ENCODE results near the gene LILRB2. TPM values are rescaled to one million over a fixed set of nuclear protein-coding genes. Genes with fewer than 3 reads are reported as not detected.

Gene LILRB2
- total RNA-seq, 5 donors from 2014 or later (not counting 1 experiment from before 2014, with no cell fraction given), result 0.46 to 0.53 TPM; not detected in 3

DNA sequence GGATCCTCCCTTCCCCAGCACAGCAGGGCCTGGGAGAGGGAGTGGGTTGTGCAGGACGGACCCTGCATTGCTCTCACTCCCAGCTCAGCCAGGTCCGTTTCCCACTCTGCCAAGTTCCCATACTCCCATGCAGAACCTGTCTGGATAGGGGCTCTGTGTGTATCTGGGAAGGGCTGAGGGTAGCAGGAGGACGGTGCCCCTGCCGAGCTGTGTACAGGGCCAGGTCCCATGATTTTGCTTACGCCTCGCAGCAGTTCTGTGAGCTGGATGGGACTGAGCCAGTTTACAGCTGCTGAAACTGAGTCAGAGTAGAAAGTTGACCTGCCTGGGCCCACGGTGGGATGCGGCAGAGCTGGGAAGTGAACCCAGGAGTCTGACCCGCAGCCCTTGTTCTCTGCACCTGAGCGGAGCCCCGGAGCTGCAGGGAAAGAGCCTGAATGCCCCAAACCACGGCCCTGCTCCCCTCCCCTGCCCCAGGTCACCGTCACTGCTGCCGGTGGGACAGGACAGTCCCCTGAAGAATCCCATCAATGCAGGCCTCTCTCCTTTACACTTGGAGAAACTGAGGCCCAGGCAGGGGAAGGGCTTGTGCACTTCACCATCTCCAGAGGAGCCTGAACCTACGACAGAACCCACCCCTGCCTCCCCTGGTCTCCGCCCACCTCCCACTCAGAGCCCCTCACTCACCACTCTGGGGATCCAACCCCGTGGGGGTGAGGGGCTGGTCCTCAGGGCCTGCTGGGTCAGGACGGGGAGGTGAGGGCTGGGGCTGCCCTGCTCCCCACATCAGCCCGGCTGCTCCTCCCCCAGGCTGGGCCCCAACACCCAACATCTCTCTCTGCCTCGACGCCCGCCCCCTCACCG is 27.3 kb downstream of the LILRB2 start:
- no peaks in the 10 kb centered on the region for H3K36me3 Mint-ChIP-seq
- no peak for ATAC-seq (replicated peaks in 1 of 4)
- POLR2A ChIA-PET, result no interaction called here
- Histone ChIP-seq H3K4me3 (ENCODE audit: control insufficient read depth in 1 of 2, extremely low read depth in 1 of 2, low read length in 1 of 2) (no peak overlapping the region), H3K27ac (ENCODE audit: low read length) (no peak overlapping the region), H3K4me1 (ENCODE audit: control insufficient read depth in 1 of 2, extremely low read depth in 1 of 2, insufficient read depth in 2 of 2, low read length in 2 of 2) (no peaks in the 10 kb centered on the region), H3K9me3 (no peaks in the 10 kb centered on the region), H3K27me3 (replicated peaks in 1 of 2; ENCODE audit: control insufficient read depth in 2 of 2, extremely low read depth in 1 of 2, insufficient read depth in 2 of 2, low read length in 1 of 2) (peaks cover 0 to 46% of the 10 kb centered on the region in 2 experiments), H3K36me3 (ENCODE audit: control insufficient read depth in 2 of 2, extremely low read depth in 1 of 2, insufficient read depth in 1 of 2, low read length in 1 of 2) (no peaks in the 10 kb centered on the region)
- no peak for DNase-seq
- H3K27me3 Mint-ChIP-seq, result peaks cover 3 to 24% of the 10 kb centered on the region in 2 donors
- WGBS (ENCODE audit: insufficient coverage), result 86% methylated on average over 9 of the region's 23 CpGs
- no peak overlapping the region for H3K27ac Mint-ChIP-seq
- peaks cover 0 to under 1% (median 0%) of the 10 kb centered on the region in 3 donors for H3K4me1 Mint-ChIP-seq
- CTCF ChIA-PET, result no interaction called here
- H3K9me3 Mint-ChIP-seq, result no peaks in the 10 kb centered on the region
- no peak overlapping the region for H3K4me3 Mint-ChIP-seq

GRCh38 chr19:54252845-54253244 is 28.1 kb downstream of the LILRB2 start:
- CTCF ChIA-PET, result no interaction called here
- ATAC-seq (replicated peaks in 1 of 4) (no peak), DNase-seq (no peak)
- Histone ChIP-seq H3K27me3 (replicated peaks in 1 of 2; ENCODE audit: control insufficient read depth in 2 of 2, extremely low read depth in 1 of 2, insufficient read depth in 2 of 2, low read length in 1 of 2) (peaks cover 0 to 49% of the 10 kb centered on the region in 2 experiments), H3K36me3 (ENCODE audit: control insufficient read depth in 2 of 2, extremely low read depth in 1 of 2, insufficient read depth in 1 of 2, low read length in 1 of 2) (no peaks in the 10 kb centered on the region), H3K9me3 (no peaks in the 10 kb centered on the region), H3K4me1 (ENCODE audit: control insufficient read depth in 1 of 2, extremely low read depth in 1 of 2, insufficient read depth in 2 of 2, low read length in 2 of 2) (peaks cover 0 to 6% of the 10 kb centered on the region in 2 experiments), H3K4me3 (ENCODE audit: control insufficient read depth in 1 of 2, extremely low read depth in 1 of 2, low read length in 1 of 2) (no peak overlapping the region), H3K27ac (ENCODE audit: low read length) (no peak overlapping the region)
- POLR2A ChIA-PET, result interaction anchor here in 1 of 2 donors (0.6 kb wide), 1 partner anchor 89 kb away, joined by 3 read pairs; no protein-coding TSS in a partner anchor
- Mint-ChIP-seq H3K27me3 (peaks cover 3 to 23% of the 10 kb centered on the region in 2 donors), H3K4me3 (no peak overlapping the region), H3K27ac (no peak overlapping the region), H3K36me3 (no peaks in the 10 kb centered on the region), H3K9me3 (no peaks in the 10 kb centered on the region), H3K4me1 (peaks cover 7% of the 10 kb centered on the region in 3 donors)
- 84% methylated on average over 4 of the region's 11 CpGs for WGBS (ENCODE audit: insufficient coverage)

GRCh38 chr19:54252243-54252642 is 28.7 kb downstream of the LILRB2 start:
- no peaks in the 10 kb centered on the region for H3K9me3 Mint-ChIP-seq
- Histone ChIP-seq H3K27ac (ENCODE audit: low read length) (no peak overlapping the region), H3K36me3 (ENCODE audit: control insufficient read depth in 2 of 2, extremely low read depth in 1 of 2, insufficient read depth in 1 of 2, low read length in 1 of 2) (no peaks in the 10 kb centered on the region), H3K4me1 (ENCODE audit: control insufficient read depth in 1 of 2, extremely low read depth in 1 of 2, insufficient read depth in 2 of 2, low read length in 2 of 2) (peaks cover 0 to 12% of the 10 kb centered on the region in 2 experiments), H3K27me3 (replicated peaks in 1 of 2; ENCODE audit: control insufficient read depth in 2 of 2, extremely low read depth in 1 of 2, insufficient read depth in 2 of 2, low read length in 1 of 2) (peaks cover 0 to 46% of the 10 kb centered on the region in 2 experiments), H3K9me3 (no peaks in the 10 kb centered on the region), H3K4me3 (ENCODE audit: control insufficient read depth in 1 of 2, extremely low read depth in 1 of 2, low read length in 1 of 2) (no peak overlapping the region)
- H3K27me3 Mint-ChIP-seq, result peaks cover 3 to 19% of the 10 kb centered on the region in 2 donors
- DNase-seq (no peak), ATAC-seq (replicated peaks in 1 of 4) (no peak)
- WGBS (ENCODE audit: insufficient coverage), result 84% methylated on average over 6 of the region's 9 CpGs
- H3K4me1 Mint-ChIP-seq, result peaks cover 11 to 12% (median 11%) of the 10 kb centered on the region in 3 donors
- no peaks in the 10 kb centered on the region for H3K36me3 Mint-ChIP-seq
- ChIA-PET POLR2A (no interaction called here), CTCF (no interaction called here)
- H3K4me3 Mint-ChIP-seq, result no peak overlapping the region
- H3K27ac Mint-ChIP-seq, result no peak overlapping the region

- DNase-seq, result peak in 3 of 35 experiments; percentile 10 to 48 (median 12)
- CTCF ChIA-PET, result no interaction called here
- POLR2A ChIA-PET, result no interaction called here
- 47% methylated on average over 6 of the region's 8 CpGs for WGBS (ENCODE audit: insufficient coverage)
- Histone ChIP-seq H3K9me3 (no peaks in the 10 kb centered on the region), H3K4me1 (ENCODE audit: control insufficient read depth in 1 of 2, extremely low read depth in 1 of 2, insufficient read depth in 2 of 2, low read length in 2 of 2) (peaks cover 0 to 14% of the 10 kb centered on the region in 2 experiments), H3K27ac (ENCODE audit: low read length) (peak overlapping the region; percentile 41), H3K27me3 (replicated peaks in 1 of 2; ENCODE audit: control insufficient read depth in 2 of 2, extremely low read depth in 1 of 2, insufficient read depth in 2 of 2, low read length in 1 of 2) (peaks cover 0 to 18% of the 10 kb centered on the region in 2 experiments), H3K4me3 (ENCODE audit: control insufficient read depth in 1 of 2, extremely low read depth in 1 of 2, low read length in 1 of 2) (no peak overlapping the region), H3K36me3 (ENCODE audit: control insufficient read depth in 2 of 2, extremely low read depth in 1 of 2, insufficient read depth in 1 of 2, low read length in 1 of 2) (no peaks in the 10 kb centered on the region)
- Mint-ChIP-seq H3K36me3 (no peaks in the 10 kb centered on the region), H3K9me3 (no peaks in the 10 kb centered on the region), H3K4me3 (peak overlapping the region in 2 of 3 donors; percentile 4 to 52), H3K27me3 (peaks cover 3 to 24% of the 10 kb centered on the region in 2 donors), H3K27ac (peak overlapping the region; percentile 70 to 81), H3K4me1 (peaks cover 11 to 14% (median 12%) of the 10 kb centered on the region in 3 donors)
- peak; percentile 37 to 61 (median 54) for ATAC-seq (replicated peaks in 1 of 4)
Measured at GRCh38 chr19:54248016-54248601, 32.8 kb downstream of the LILRB2 start.

DNA sequence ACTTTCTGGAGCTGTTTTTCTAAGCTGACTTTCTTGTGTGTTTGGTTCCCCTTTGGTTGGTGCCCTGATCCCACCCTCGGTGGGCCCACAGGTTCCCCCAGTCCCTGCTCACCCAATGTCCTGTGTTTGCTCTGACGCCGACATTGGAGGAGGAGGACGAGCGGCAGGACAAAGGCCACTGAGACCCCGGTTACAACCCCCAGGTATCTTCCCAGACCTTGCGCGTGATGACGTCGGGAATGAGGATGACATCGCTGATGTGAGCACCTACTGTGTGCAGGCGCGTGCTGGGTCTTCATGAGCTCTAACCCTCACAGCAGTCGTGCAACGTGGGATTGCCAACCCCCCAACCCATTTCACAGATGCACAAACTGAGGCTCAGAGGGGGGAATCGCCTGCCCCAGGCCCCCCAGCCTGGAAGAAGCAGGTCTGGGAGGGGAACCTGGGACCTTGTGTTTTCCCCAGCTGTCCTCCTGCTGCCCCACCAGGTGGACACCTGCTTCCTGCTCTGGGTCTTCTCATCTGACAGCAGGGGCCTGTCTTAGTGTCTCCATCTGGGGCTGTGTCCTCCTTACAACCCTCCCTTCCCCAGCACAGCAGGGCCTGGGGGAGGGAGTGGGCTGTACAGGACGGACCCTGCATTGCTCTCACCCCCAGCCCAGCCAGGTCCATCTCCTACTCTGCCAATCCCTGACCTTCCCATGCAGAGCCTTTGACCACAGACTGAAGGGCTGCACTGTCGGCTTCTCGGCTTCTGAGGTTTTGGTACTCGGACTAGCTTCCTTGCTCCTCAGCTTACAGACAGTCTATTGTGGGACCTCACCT is 33.6 kb downstream of the LILRB2 start:
- no peaks in the 10 kb centered on the region for H3K9me3 Mint-ChIP-seq
- peak overlapping the region; percentile 70 to 81 for H3K27ac Mint-ChIP-seq
- H3K36me3 Mint-ChIP-seq, result no peaks in the 10 kb centered on the region
- Histone ChIP-seq H3K4me1 (ENCODE audit: control insufficient read depth in 1 of 2, extremely low read depth in 1 of 2, insufficient read depth in 2 of 2, low read length in 2 of 2) (peaks cover 0 to 14% of the 10 kb centered on the region in 2 experiments), H3K27ac (ENCODE audit: low read length) (peak overlapping the region; percentile 41), H3K4me3 (ENCODE audit: control insufficient read depth in 1 of 2, extremely low read depth in 1 of 2, low read length in 1 of 2) (no peak overlapping the region), H3K9me3 (no peaks in the 10 kb centered on the region), H3K36me3 (ENCODE audit: control insufficient read depth in 2 of 2, extremely low read depth in 1 of 2, insufficient read depth in 1 of 2, low read length in 1 of 2) (no peaks in the 10 kb centered on the region), H3K27me3 (replicated peaks in 1 of 2; ENCODE audit: control insufficient read depth in 2 of 2, extremely low read depth in 1 of 2, insufficient read depth in 2 of 2, low read length in 1 of 2) (peaks cover 0 to 21% of the 10 kb centered on the region in 2 experiments)
- ATAC-seq (replicated peaks in 1 of 4) (peak in 2 of 4 experiments; percentile 10 to 30), DNase-seq (no peak)
- CTCF ChIA-PET, result no interaction called here
- peaks cover 11 to 16% (median 12%) of the 10 kb centered on the region in 3 donors for H3K4me1 Mint-ChIP-seq
- peaks cover 0 to 23% of the 10 kb centered on the region in 2 donors for H3K27me3 Mint-ChIP-seq
- H3K4me3 Mint-ChIP-seq, result peak overlapping the region in 2 of 3 donors; percentile 4 to 52
- 80% methylated on average over 16 of the region's 20 CpGs for WGBS (ENCODE audit: insufficient coverage)
- POLR2A ChIA-PET, result no interaction called here

DNA sequence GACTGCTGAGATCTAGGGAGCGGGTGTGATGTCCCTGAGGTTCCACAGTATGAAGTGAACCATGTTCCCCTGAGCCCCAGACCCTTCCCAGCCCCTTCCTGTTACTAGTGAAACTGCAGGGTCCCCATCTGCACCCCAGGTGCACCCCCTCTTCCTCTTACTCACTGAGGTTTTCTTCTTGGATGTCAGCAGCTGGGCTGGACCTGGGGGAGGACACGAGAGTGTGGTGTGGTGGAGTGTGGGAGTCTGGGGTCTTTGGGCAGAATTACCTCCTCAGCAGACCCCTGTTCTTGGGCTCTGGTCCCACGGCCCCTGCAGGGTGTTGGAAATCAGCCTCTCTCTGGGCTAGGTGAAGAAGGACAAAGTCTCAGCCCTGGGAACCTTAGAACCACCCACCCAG is 35.0 kb downstream of the LILRB2 start:
- H3K27ac ChIP-seq (ENCODE audit: low read length), result no peak overlapping the region
- ChIA-PET CTCF (no interaction called here), POLR2A (no interaction called here)
- H3K4me1 Mint-ChIP-seq, result peaks cover 11 to 16% (median 12%) of the 10 kb centered on the region in 3 donors
- H3K9me3 Mint-ChIP-seq, result no peaks in the 10 kb centered on the region
- H3K9me3 ChIP-seq, result no peaks in the 10 kb centered on the region
- H3K27me3 ChIP-seq (replicated peaks in 1 of 2; ENCODE audit: control insufficient read depth in 2 of 2, extremely low read depth in 1 of 2, insufficient read depth in 2 of 2, low read length in 1 of 2), result peaks cover 0 to 23% of the 10 kb centered on the region in 2 experiments
- no peak overlapping the region for H3K27ac Mint-ChIP-seq
- no peak overlapping the region for H3K4me3 Mint-ChIP-seq
- peaks cover 0 to 14% of the 10 kb centered on the region in 2 experiments for H3K4me1 ChIP-seq (ENCODE audit: control insufficient read depth in 1 of 2, extremely low read depth in 1 of 2, insufficient read depth in 2 of 2, low read length in 2 of 2)
- DNase-seq (no peak), ATAC-seq (replicated peaks in 1 of 4) (no peak)
- no peaks in the 10 kb centered on the region for H3K36me3 Mint-ChIP-seq
- H3K36me3 ChIP-seq (ENCODE audit: control insufficient read depth in 2 of 2, extremely low read depth in 1 of 2, insufficient read depth in 1 of 2, low read length in 1 of 2), result no peaks in the 10 kb centered on the region
- no CpG with 5 or more reads among the region's 3 CpGs for WGBS (ENCODE audit: insufficient coverage)
- H3K4me3 ChIP-seq (ENCODE audit: control insufficient read depth in 1 of 2, extremely low read depth in 1 of 2, low read length in 1 of 2), result no peak overlapping the region
- H3K27me3 Mint-ChIP-seq, result peaks cover 0 to 23% of the 10 kb centered on the region in 2 donors
